GM19351 (cell line): ENCODE measurements around the gene ARHGAP30.
"Not testable (repeated sequence)": the region's sequence is repeated elsewhere in the genome, so short reads cannot be mapped to it uniquely, and the experiment has no call there.

Experiments
- ATAC-seq: cut with Tn5 transposase; IDR thresholded peaks from one replicate; pipeline ENCODE4 v1.9.1; 2021; ENCODE audit warnings: mild to moderate bottlenecking, moderate library complexity; ENCODE audit not compliant: unreplicated experiment

Gene ARHGAP30

GRCh38 chr1:161018631-161018930 is 51.1 kb downstream of the ARHGAP30 start:
- ATAC-seq: no peak

- ATAC-seq: no peak
Measured at GRCh38 chr1:161017756-161018630, 51.7 kb downstream of the ARHGAP30 start.

GRCh38 chr1:161017181-161017580 is 52.5 kb downstream of the ARHGAP30 start:
- not testable (repeated sequence) for ATAC-seq

- ATAC-seq: not testable (repeated sequence)
Measured at GRCh38 chr1:161016683-161017082, 53.0 kb downstream of the ARHGAP30 start.

- ATAC-seq: peak; percentile 90
Measured at GRCh38 chr1:161013488-161014230, 56.0 kb downstream of the ARHGAP30 start.

- ATAC-seq: peak; percentile 21
Measured at GRCh38 chr1:161013131-161013487, 56.6 kb downstream of the ARHGAP30 start.

- ATAC-seq: no peak
Measured at GRCh38 chr1:161012420-161012819, 57.3 kb downstream of the ARHGAP30 start.

- ATAC-seq: no peak
Measured at GRCh38 chr1:161009602-161010211, 60.0 kb downstream of the ARHGAP30 start.

- no peak for ATAC-seq
Measured at GRCh38 chr1:161008869-161009510, 60.7 kb downstream of the ARHGAP30 start.

- no peak for ATAC-seq
Measured at GRCh38 chr1:161007369-161007768, 62.3 kb downstream of the ARHGAP30 start.

GRCh38 chr1:161006563-161006962 is 63.1 kb downstream of the ARHGAP30 start:
- ATAC-seq: no peak

- no peak for ATAC-seq
Measured at GRCh38 chr1:161001525-161001924, 68.2 kb downstream of the ARHGAP30 start.

- no peak for ATAC-seq
Measured at GRCh38 chr1:161000736-161001480, 68.8 kb downstream of the ARHGAP30 start.

- no peak for ATAC-seq
Measured at GRCh38 chr1:160999376-160999775, 70.3 kb downstream of the ARHGAP30 start.

- ATAC-seq: no peak
Measured at GRCh38 chr1:160997323-160998038, 72.2 kb downstream of the ARHGAP30 start.
